ENCODE data around the gene CDC42SE2.
"Not testable (repeated sequence)": the region's sequence is repeated elsewhere in the genome, so short reads cannot be mapped to it uniquely, and the experiment has no call there.

The CDC42SE2 gene

DNA sequence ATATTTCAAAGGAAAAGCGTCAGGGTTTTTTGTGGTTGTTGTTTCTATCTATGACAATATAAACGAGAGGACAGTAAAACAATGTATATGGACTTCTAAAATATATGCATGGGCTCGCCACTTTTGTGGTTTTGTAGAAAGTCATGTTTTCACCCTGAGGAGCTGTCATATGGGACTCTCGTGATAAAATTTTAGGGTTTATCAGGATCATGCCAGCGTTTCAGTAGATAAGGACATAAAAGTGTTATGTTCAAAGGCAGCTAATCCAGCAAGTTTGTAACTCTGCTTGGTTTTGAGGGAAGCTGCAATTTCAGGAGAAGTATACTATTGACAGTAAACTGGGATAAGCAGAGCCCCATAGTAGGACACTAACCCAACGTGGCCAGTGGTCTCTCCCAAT is 120.3 kb downstream of the CDC42SE2 start:
- in situ Hi-C loops (cut with HindIII; ENCODE audit: low sequenced_read_pairs): no loop called here

GRCh38 chr5:131384616-131385214 is 120.9 kb downstream of the CDC42SE2 start:
- in situ Hi-C loops (cut with HindIII; ENCODE audit: low sequenced_read_pairs): no loop called here

- in situ Hi-C loops (cut with HindIII; ENCODE audit: low sequenced_read_pairs): no loop called here
These were observed 122.3 kb downstream of the CDC42SE2 start for GRCh38 chr5:131386124-131386523.

- in situ Hi-C loops (cut with HindIII; ENCODE audit: low sequenced_read_pairs): no loop called here
These were observed 122.9 kb downstream of the CDC42SE2 start for GRCh38 chr5:131386779-131387178.

DNA sequence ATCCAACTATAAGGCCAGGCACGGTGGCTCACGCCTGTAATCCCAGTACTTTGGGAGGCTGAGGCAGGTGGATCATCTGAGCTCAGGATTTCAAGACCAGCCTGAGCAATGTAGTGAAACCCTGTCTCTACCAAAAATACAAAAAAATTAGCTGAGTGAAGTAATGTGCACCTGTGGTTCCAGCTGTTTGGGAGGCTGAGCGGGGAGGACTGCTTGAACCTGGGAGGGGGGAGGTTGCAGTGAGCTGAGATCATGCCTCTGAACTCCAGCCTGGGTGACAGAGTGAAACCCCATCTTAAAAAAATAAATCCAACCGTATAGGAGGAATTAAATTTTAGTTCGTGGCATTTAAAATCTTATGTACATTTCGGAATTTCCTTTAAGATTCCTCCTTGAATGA is 123.4 kb downstream of the CDC42SE2 start:
- in situ Hi-C loops (cut with HindIII; ENCODE audit: low sequenced_read_pairs): no loop called here

- in situ Hi-C loops (cut with HindIII; ENCODE audit: low sequenced_read_pairs): no loop called here
These were observed 125.4 kb downstream of the CDC42SE2 start for GRCh38 chr5:131389096-131389868.

- in situ Hi-C loops (cut with HindIII; ENCODE audit: low sequenced_read_pairs): no loop called here
These were observed 126.0 kb downstream of the CDC42SE2 start for GRCh38 chr5:131389869-131390265.

DNA sequence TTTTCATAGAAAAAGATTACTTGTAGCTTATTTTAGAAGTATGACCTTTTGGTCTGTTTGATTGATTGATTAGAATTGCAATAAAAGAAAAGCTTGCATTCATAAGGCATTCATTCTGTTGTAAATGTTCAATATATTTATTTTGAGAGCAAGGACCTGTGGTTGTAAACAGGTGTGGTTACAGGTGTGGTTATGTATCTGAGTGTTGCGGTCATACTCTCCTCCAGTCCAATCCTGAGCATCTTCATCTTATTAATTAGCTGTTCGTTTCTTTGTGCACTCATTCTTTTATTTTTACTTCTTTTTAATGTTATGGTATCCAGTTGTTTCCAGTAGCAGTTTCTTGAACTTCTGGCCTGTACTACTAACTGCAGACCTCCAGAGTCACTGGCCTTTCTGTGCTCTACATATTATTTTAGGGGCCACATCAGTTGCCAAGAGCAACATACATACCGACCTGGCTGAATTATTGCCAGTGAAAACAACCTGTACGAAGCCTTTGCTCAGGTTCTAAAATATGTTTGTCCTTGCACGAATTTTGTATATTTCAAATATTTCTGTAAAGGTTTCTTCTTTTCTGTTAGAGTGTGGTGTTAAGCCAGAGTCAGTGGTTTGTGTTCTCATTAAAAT is 128.7 kb downstream of the CDC42SE2 start:
- in situ Hi-C loops (cut with HindIII; ENCODE audit: low sequenced_read_pairs): no loop called here

- in situ Hi-C loops (cut with HindIII; ENCODE audit: low sequenced_read_pairs): no loop called here
These were observed 129.7 kb downstream of the CDC42SE2 start for GRCh38 chr5:131393498-131393968.

GRCh38 chr5:131394128-131394527 is 130.3 kb downstream of the CDC42SE2 start:
- in situ Hi-C loops (cut with HindIII; ENCODE audit: low sequenced_read_pairs): no loop called here

GRCh38 chr5:131396015-131396414 is 132.2 kb downstream of the CDC42SE2 start:
- in situ Hi-C loops (cut with HindIII; ENCODE audit: low sequenced_read_pairs): no loop called here

- in situ Hi-C loops (cut with HindIII; ENCODE audit: low sequenced_read_pairs): no loop called here
These were observed 132.9 kb downstream of the CDC42SE2 start for GRCh38 chr5:131396630-131397273.

DNA sequence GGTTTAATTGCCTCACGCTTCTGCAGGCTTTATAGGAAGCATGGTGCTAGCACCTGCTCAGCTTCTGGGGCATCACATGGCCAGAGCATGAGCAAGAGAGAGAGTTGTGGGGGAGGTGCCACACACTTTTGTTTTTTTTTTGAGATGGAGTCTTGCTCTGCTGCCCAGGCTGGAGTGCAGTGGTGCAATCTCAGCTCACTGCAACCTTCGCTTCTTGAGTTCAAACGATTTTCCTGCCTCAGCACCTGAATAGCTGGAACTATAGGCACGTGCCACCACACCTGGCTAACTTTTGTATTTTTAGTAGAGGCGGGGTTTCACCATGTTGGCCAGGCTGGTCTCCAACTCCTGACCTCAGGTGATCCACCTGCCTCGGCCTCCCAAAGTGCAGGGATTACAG is 135.2 kb downstream of the CDC42SE2 start:
- in situ Hi-C loops (cut with HindIII; ENCODE audit: low sequenced_read_pairs): not testable (repeated sequence)

GRCh38 chr5:131400585-131400984 is 136.7 kb downstream of the CDC42SE2 start:
- in situ Hi-C loops (cut with HindIII; ENCODE audit: low sequenced_read_pairs): loop anchor here (25.0 kb wide), 1 partner anchor 138 kb away; the partner anchor contains the start of gene CDC42SE2

DNA sequence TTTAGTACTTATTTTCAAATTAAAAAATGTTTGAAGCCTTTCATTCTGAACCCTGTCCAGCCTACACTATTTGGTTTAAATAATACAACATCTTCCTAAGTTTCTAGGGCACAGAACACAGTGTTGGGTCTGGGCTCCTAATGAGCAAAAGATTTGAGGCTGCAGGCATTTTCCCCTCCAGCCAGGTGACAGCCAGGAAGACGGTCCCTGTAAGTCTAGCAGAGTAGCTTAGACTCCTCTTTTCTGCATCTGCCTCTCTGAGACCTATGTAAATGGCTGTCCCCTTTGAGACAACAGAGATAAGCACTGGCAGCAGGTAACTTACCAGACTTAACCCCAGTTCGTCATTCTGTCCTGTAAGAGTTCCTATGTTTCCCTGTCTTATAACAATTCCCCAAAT is 141.8 kb downstream of the CDC42SE2 start:
- in situ Hi-C loops (cut with HindIII; ENCODE audit: low sequenced_read_pairs): loop anchor here (25.0 kb wide), 1 partner anchor 143 kb away; the partner anchor contains the start of gene CDC42SE2

GRCh38 chr5:131406076-131406475 is 142.2 kb downstream of the CDC42SE2 start:
- in situ Hi-C loops (cut with HindIII; ENCODE audit: low sequenced_read_pairs): loop anchor here (25.0 kb wide), 1 partner anchor 144 kb away; the partner anchor contains the start of gene CDC42SE2

- in situ Hi-C loops (cut with HindIII; ENCODE audit: low sequenced_read_pairs): loop anchor here (25.0 kb wide), 1 partner anchor 145 kb away; the partner anchor contains the start of gene CDC42SE2
These were observed 143.3 kb downstream of the CDC42SE2 start for GRCh38 chr5:131406975-131407638.

GRCh38 chr5:131413605-131414559 is 150.0 kb downstream of the CDC42SE2 start:
- in situ Hi-C loops (cut with HindIII; ENCODE audit: low sequenced_read_pairs): loop anchor here (25.0 kb wide), 1 partner anchor 152 kb away; the partner anchor contains the start of gene CDC42SE2

- in situ Hi-C loops (cut with HindIII; ENCODE audit: low sequenced_read_pairs): loop anchor here (25.0 kb wide), 1 partner anchor 154 kb away; the partner anchor contains the start of gene CDC42SE2
These were observed 152.9 kb downstream of the CDC42SE2 start for GRCh38 chr5:131416729-131417128.
